Gastrocnemius medialis (tissue), 4 donors: ENCODE results near the gene PRDX5. TPM values are rescaled to one million over a fixed set of nuclear protein-coding genes. Genes with fewer than 3 reads are reported as not detected.

Experiments
- ATAC-seq, 2 donors: fragments of 150-250 bp; one replicate each; pipeline ENCODE4 v1.9.1; 2016
- DNase-seq, 2 donors: peaks; one replicate each; pipeline ENCODE4 v3.0.0-alpha.2; 2019
- H3K27ac ChIP-seq, 4 donors: fragments of 200-600 bp; sonication (generic); 1 replicate in 1 of 4; 2 replicates in 3 of 4; pipeline ENCODE4 v1.5.1; 2016 to 2018; ENCODE audit warnings: mild to moderate bottlenecking in 2 of 4, moderate library complexity in 1 of 4
- H3K27me3 ChIP-seq, 3 donors: fragments of 200-600 bp; sonication (generic) in 2 of 3; 1 replicate in 1 of 3; 2 replicates in 2 of 3; pipeline versions ENCODE4 v1.5.1 to v1.6.0; 2016 to 2019; ENCODE audit warnings: mild to moderate bottlenecking in 1 of 3, moderate library complexity in 1 of 3
- H3K36me3 ChIP-seq, 2 donors: fragments of 200-600 bp; sonication (generic) in 1 of 2; one replicate each; pipeline ENCODE4 v1.5.1; 2017 to 2018
- H3K4me1 ChIP-seq, 2 donors: fragments of 200-600 bp; sonication (generic) in 1 of 2; one replicate each; pipeline ENCODE4 v1.5.1; 2016 to 2017; ENCODE audit warnings: mild to moderate bottlenecking in 2 of 2
- H3K4me3 ChIP-seq, 4 donors: fragments of 200-600 bp; sonication (generic) in 3 of 4; 1 replicate in 1 of 4; 2 replicates in 3 of 4; pipeline ENCODE4 v1.5.1; 2016 to 2019; ENCODE audit warnings: mild to moderate bottlenecking in 2 of 4
- H3K9me3 ChIP-seq, 3 donors: fragments of 200-600 bp; sonication (generic) in 2 of 3; 1 replicate in 1 of 3; 2 replicates in 2 of 3; pipeline ENCODE4 v1.5.1; 2016 to 2019
- POLR2A ChIP-seq, 2 donors: fragments of 450-650 bp; IDR thresholded peaks; one replicate each; pipeline ENCODE4 v1.6.1; 2017; ENCODE audit warnings: antibody characterized with exemption in 2 of 2, mild to moderate bottlenecking in 2 of 2, moderate library complexity in 2 of 2
- in situ Hi-C, 4 donors: fragments of 200-750 bp; cut with MboI; loops; one replicate each; pipeline versions ENCODE4 v1.15.0 to v1.8.0; 2017; ENCODE audit warnings: low sequenced_read_pairs in 4 of 4
- intact Hi-C: fragments of 100-400 bp; cut with DNase I; formaldehyde crosslinking; loops from one replicate; pipeline ENCODE4 v1.15.1; 2023; ENCODE audit warnings: low total_unique reads
- total RNA-seq, 4 donors: library from RNA; depleted of rRNA; stranded (reverse); fragments of >200 nt; gene quantifications; one replicate each; pipeline versions ENCODE4 v1.1.0 to v1.2.3, GENCODE V29; 2016
- TF ChIP-seq, protein P1 (sequence below), 5 experiments: fragments of 450-650 bp in 3 of 5; fragments of 200-600 bp in 2 of 5; sonication (generic) in 2 of 5; IDR thresholded peaks in 4 of 5; conservative IDR thresholded peaks in 1 of 5; 1 replicate in 4 of 5; 2 replicates in 1 of 5; pipeline ENCODE4 v1.5.1; 2016 to 2019; ENCODE audit warnings: antibody characterized with exemption in 5 of 5, mild to moderate bottlenecking in 3 of 5, moderate library complexity in 3 of 5

The PRDX5 gene
- total RNA-seq, 4 donors from 2014 or later: 170 to 257 (median 219) TPM

DNA sequence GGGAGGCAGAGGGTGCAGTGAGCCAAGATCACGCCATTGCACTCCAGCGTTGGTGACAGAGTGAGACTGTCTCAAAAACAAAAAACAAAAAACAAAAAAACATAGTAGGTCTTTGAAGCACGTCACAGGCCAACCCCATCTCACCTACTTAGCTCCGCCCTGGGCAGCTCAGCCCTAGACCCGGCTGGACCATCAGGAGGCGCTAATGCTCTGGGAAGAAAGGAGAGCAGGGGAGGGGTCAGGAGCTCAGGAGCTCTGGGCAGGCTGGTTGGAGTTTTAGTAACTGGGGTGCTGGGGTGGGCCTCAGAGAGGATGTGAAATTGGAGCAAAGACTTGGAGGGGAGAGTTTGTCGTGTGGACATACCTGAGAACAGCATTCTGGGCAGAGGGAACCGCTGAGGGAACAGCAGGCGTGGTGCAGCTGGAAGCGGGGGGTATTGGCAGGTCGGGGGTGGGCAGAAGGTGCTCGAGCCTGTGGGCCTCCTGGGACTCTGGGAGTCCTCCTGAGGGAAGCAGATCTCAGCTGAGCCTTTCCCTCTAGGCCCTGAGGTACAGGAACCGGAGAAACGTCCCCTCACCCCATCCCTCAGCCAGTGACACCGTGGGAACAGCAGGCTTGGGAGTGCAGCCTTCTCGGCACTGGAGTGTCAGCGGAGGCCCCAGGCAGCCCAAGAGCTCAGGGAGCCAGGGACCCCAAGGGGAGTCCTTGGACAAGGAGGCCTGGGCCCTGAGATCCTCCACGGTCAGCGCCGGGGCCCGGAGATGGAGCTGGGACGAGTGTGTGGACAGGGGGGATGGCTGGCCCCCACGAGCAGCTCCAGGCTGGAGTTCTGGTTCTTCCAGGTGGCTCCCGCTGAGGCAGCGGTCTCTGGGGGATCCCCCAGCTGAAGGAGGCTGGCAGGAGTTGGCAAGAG is 38.8 kb downstream of the PRDX5 start:
- in situ Hi-C loops: no loop called here
- Histone ChIP-seq H3K4me1 (peaks cover 5 to 26% of the 10 kb centered on the region in 2 donors), H3K9me3 (no peaks in the 10 kb centered on the region), H3K27me3 (peaks cover 0 to 7% (median 5%) of the 10 kb centered on the region in 3 donors), H3K4me3 (no peak overlapping the region), H3K27ac (no peak overlapping the region), H3K36me3 (peaks cover 0 to 16% of the 10 kb centered on the region in 2 donors)
- TF ChIP-seq, protein P1, sequence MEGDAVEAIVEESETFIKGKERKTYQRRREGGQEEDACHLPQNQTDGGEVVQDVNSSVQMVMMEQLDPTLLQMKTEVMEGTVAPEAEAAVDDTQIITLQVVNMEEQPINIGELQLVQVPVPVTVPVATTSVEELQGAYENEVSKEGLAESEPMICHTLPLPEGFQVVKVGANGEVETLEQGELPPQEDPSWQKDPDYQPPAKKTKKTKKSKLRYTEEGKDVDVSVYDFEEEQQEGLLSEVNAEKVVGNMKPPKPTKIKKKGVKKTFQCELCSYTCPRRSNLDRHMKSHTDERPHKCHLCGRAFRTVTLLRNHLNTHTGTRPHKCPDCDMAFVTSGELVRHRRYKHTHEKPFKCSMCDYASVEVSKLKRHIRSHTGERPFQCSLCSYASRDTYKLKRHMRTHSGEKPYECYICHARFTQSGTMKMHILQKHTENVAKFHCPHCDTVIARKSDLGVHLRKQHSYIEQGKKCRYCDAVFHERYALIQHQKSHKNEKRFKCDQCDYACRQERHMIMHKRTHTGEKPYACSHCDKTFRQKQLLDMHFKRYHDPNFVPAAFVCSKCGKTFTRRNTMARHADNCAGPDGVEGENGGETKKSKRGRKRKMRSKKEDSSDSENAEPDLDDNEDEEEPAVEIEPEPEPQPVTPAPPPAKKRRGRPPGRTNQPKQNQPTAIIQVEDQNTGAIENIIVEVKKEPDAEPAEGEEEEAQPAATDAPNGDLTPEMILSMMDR (IDR thresholded peaks at IDR 0.05 in 4 of 5, conservative IDR thresholded peaks at IDR 0.05 in 1 of 5): no peak
- TF ChIP-seq POLR2A (IDR thresholded peaks at IDR 0.05): no peak
- intact Hi-C loops: no loop called here
- ATAC-seq (no peak), DNase-seq (no peak)

DNA sequence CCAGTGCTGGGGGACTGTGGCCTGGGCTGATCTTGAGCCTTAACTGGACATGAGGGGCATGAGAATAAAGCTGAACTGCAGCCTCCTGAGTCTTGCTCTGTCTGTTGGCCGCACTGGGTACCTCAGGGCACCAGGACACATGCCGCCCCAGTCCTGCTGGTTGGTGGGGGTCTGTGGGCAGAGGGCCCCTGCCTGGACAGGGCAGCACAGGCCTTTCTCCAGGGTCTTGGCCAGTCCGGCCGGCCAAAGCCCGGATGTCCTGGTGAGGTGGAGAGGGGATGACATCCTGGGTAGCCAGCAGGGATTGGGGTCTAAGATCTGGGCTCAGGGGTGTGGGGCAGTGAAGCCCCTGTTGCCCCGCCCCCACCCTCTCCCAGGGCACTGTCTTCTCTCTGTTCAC is 39.5 kb downstream of the PRDX5 start:
- Histone ChIP-seq H3K27ac (no peak overlapping the region), H3K9me3 (no peaks in the 10 kb centered on the region), H3K4me1 (peaks cover 5 to 26% of the 10 kb centered on the region in 2 donors), H3K36me3 (peaks cover 0 to 23% of the 10 kb centered on the region in 2 donors), H3K4me3 (no peak overlapping the region), H3K27me3 (peaks cover 0 to 7% (median 4%) of the 10 kb centered on the region in 3 donors)
- intact Hi-C loops (no loop called here), in situ Hi-C loops (no loop called here)
- no peak for DNase-seq
- no peak for TF ChIP-seq POLR2A (IDR thresholded peaks at IDR 0.05)
- TF ChIP-seq, protein P1 (IDR thresholded peaks at IDR 0.05 in 4 of 5, conservative IDR thresholded peaks at IDR 0.05 in 1 of 5): no peak
- ATAC-seq: no peak

DNA sequence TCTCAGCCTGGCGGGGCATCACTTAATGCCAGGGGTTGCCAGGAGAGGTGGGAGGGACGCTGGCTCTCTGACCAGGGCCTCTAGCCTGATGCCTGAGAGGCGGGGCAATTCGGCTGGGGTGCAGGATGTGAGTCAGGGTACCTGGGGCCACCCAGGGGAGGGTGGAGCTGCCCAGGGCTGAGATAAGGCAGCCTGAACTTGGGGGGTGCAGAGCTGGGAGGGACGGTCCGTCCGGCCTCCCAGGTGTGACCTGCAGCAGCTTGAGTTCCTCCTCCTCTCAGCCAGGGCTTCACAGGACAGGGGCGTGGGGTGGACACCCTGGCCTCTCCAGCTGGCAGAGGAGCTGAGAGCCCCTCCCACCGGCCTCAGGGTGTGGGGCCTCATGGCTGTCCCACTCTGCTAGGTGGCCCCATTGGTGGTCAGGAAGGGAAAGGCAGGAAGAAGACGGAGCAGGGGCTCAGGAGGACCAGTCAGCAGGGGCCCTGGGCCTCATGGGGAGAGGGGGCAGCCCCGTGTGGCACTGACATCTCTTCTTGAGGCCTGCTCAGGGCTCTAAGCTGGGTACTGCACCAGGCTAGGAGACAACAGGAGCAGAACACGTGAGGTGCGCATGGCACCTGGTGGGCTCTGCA is 40.1 kb downstream of the PRDX5 start:
- Histone ChIP-seq H3K27ac (peak overlapping the region; percentile 80 to 91 (median 86)), H3K4me1 (peaks cover 5 to 26% of the 10 kb centered on the region in 2 donors), H3K27me3 (peaks cover 0 to 2% (median 0%) of the 10 kb centered on the region in 3 donors), H3K4me3 (peak overlapping the region in 2 of 4 donors; percentile 60 to 84), H3K9me3 (no peaks in the 10 kb centered on the region), H3K36me3 (peaks cover 0 to 29% of the 10 kb centered on the region in 2 donors)
- TF ChIP-seq POLR2A (IDR thresholded peaks at IDR 0.05): no peak
- TF ChIP-seq, protein P1 (IDR thresholded peaks at IDR 0.05 in 4 of 5, conservative IDR thresholded peaks at IDR 0.05 in 1 of 5): no peak
- intact Hi-C loops (no loop called here), in situ Hi-C loops (no loop called here)
- ATAC-seq (peak in 1 of 2 donors; percentile 12), DNase-seq (no peak)

DNA sequence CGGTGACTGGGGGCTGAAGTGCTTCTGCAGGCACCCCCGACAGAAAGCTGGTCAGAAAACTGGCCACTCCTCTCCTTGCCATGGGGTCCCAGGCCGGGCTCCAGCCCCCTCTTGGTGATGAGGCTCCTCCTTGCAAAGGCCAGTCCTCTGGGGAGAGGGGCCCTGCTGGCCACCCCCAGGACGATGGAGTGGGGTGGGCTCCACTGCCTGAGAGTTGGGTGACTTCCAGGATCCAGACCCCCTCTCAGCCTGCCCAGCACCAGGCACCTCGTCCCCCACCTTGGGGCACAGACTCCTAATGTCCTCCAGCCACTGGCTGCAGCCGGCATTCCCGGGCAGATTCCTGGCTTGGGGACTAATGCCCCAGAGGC is 40.6 kb downstream of the PRDX5 start:
- in situ Hi-C loops (no loop called here), intact Hi-C loops (no loop called here)
- no peaks in the 10 kb centered on the region for H3K9me3 ChIP-seq
- no peaks in the 10 kb centered on the region for H3K27me3 ChIP-seq
- H3K4me3 ChIP-seq: peak overlapping the region; percentile 60 to 84 (median 68)
- peaks cover 5 to 26% of the 10 kb centered on the region in 2 donors for H3K4me1 ChIP-seq
- TF ChIP-seq POLR2A (IDR thresholded peaks at IDR 0.05): no peak
- TF ChIP-seq, protein P1 (IDR thresholded peaks at IDR 0.05 in 4 of 5, conservative IDR thresholded peaks at IDR 0.05 in 1 of 5): no peak
- H3K36me3 ChIP-seq: peaks cover 0 to 34% of the 10 kb centered on the region in 2 donors
- DNase-seq: peak in 1 of 2 donors; percentile 25
- peak overlapping the region; percentile 80 to 91 (median 86) for H3K27ac ChIP-seq
- peak in 1 of 2 donors; percentile 57 for ATAC-seq
